Osteocyte (in vitro differentiated cells): ENCODE data around the gene SH3RF3. TPM values are rescaled to one million over a fixed set of nuclear protein-coding genes. Genes with fewer than 3 reads are reported as not detected.
"Not testable (repeated sequence)": the region's sequence is repeated elsewhere in the genome, so short reads cannot be mapped to it uniquely, and the experiment has no call there.

Experiments
- DNase-seq: peaks from one replicate; pipeline ENCODE4 v3.0.0; 2021; ENCODE audit warnings: mixed read lengths; ENCODE audit not compliant: unreplicated experiment; ENCODE audit errors: extremely low spot score
- H3K27ac Mint-ChIP-seq: one replicate; pipeline ENCODE4 v1.8.0; 2021; ENCODE audit warnings: mild to moderate bottlenecking, mixed read lengths; ENCODE audit not compliant: unreplicated experiment
- H3K27me3 Mint-ChIP-seq: one replicate; pipeline ENCODE4 v1.8.0; 2021; ENCODE audit warnings: mixed read lengths; ENCODE audit not compliant: unreplicated experiment
- H3K36me3 Mint-ChIP-seq: one replicate; pipeline ENCODE4 v1.8.0; 2021; ENCODE audit warnings: mixed read lengths; ENCODE audit not compliant: unreplicated experiment
- H3K4me1 Mint-ChIP-seq: one replicate; pipeline ENCODE4 v1.8.0; 2021; ENCODE audit warnings: mixed read lengths; ENCODE audit not compliant: unreplicated experiment
- H3K4me3 Mint-ChIP-seq: one replicate; pipeline ENCODE4 v1.8.0; 2021; ENCODE audit warnings: mild to moderate bottlenecking, moderate library complexity, mixed read lengths; ENCODE audit not compliant: unreplicated experiment
- H3K9me3 Mint-ChIP-seq: one replicate; pipeline ENCODE4 v1.8.0; 2021; ENCODE audit warnings: mixed read lengths; ENCODE audit not compliant: unreplicated experiment
- CTCF ChIP-seq: fragments of 200-600 bp; sonication (generic); IDR thresholded peaks from 2 replicates; pipeline ENCODE4 v1.5.0; 2021; ENCODE audit warnings: antibody characterized with exemption, mild to moderate bottlenecking, moderate library complexity
- total RNA-seq: library from RNA; stranded (reverse); gene quantifications from 2 replicates; pipeline ENCODE4 v1.2.1, GENCODE V29; 2021

SH3RF3 gene
- total RNA-seq, 1 donor from 2014 or later: 79.4 TPM

- peaks cover 11% of the 10 kb centered on the region for H3K36me3 Mint-ChIP-seq
- H3K27me3 Mint-ChIP-seq: no peaks in the 10 kb centered on the region
- no peak for DNase-seq
- H3K9me3 Mint-ChIP-seq: no peaks in the 10 kb centered on the region
- H3K4me3 Mint-ChIP-seq: no peak overlapping the region
- H3K4me1 Mint-ChIP-seq: peaks cover 84% of the 10 kb centered on the region
- no peak for TF ChIP-seq CTCF
- H3K27ac Mint-ChIP-seq: no peak overlapping the region
These were observed 29.2 kb downstream of the SH3RF3 start for GRCh38 chr2:109158237-109158636.

GRCh38 chr2:109159096-109159495 lies 30.1 kb downstream of the SH3RF3 start:
- peaks cover 11% of the 10 kb centered on the region for H3K36me3 Mint-ChIP-seq
- no peak for TF ChIP-seq CTCF
- peaks cover 83% of the 10 kb centered on the region for H3K4me1 Mint-ChIP-seq
- H3K27ac Mint-ChIP-seq: no peak overlapping the region
- H3K27me3 Mint-ChIP-seq: no peaks in the 10 kb centered on the region
- H3K9me3 Mint-ChIP-seq: no peaks in the 10 kb centered on the region
- H3K4me3 Mint-ChIP-seq: no peak overlapping the region
- DNase-seq: no peak

GRCh38 chr2:109160714-109161440 lies 31.9 kb downstream of the SH3RF3 start:
- DNase-seq: no peak
- Mint-ChIP-seq H3K4me1 (peaks cover 86% of the 10 kb centered on the region), H3K4me3 (peak overlapping the region; percentile 21), H3K36me3 (peaks cover 11% of the 10 kb centered on the region), H3K27me3 (no peaks in the 10 kb centered on the region), H3K27ac (no peak overlapping the region), H3K9me3 (no peaks in the 10 kb centered on the region)
- no peak for TF ChIP-seq CTCF

- DNase-seq, H3K27me3 Mint-ChIP-seq, H3K9me3 Mint-ChIP-seq, H3K4me3 Mint-ChIP-seq, H3K27ac Mint-ChIP-seq: not testable (repeated sequence)
- Mint-ChIP-seq H3K4me1 (peaks cover 86% of the 10 kb centered on the region), H3K36me3 (peaks cover 11% of the 10 kb centered on the region)
These were observed 33.4 kb downstream of the SH3RF3 start for GRCh38 chr2:109162367-109162766.

- H3K9me3 Mint-ChIP-seq: no peaks in the 10 kb centered on the region
- peaks cover 87% of the 10 kb centered on the region for H3K4me1 Mint-ChIP-seq
- H3K27me3 Mint-ChIP-seq: no peaks in the 10 kb centered on the region
- peak; percentile 90 for DNase-seq
- H3K36me3 Mint-ChIP-seq: peaks cover 14% of the 10 kb centered on the region
- TF ChIP-seq CTCF: peak; percentile 18
- peak overlapping the region; percentile 81 for H3K27ac Mint-ChIP-seq
- peak overlapping the region; percentile 44 for H3K4me3 Mint-ChIP-seq
These were observed 34.0 kb downstream of the SH3RF3 start for GRCh38 chr2:109162999-109163398.
